Activated T-helper 1 cell treated with anti-CD3 and anti-CD28 coated beads, Interleukin-2, amount 50 U/mL, for 16 hours (primary cell): ENCODE data around the gene DCLRE1B.
A peak's percentile ranks its signal among the peaks of the same experiment; 100 is the strongest.

Experiments
- DNase-seq, 2 donors: peaks; one replicate each; pipeline ENCODE4 v3.0.0-alpha.2; 2020; ENCODE audit warnings: low read depth in 1 of 2, low spot score in 1 of 2

Gene DCLRE1B

GRCh38 chr1:113918243-113918642 lies 13.1 kb downstream of the DCLRE1B start:
- DNase-seq, result no peak

- no peak for DNase-seq
These were observed 17.8 kb downstream of the DCLRE1B start for GRCh38 chr1:113922957-113923356.

- no peak for DNase-seq
These were observed 19.3 kb downstream of the DCLRE1B start for GRCh38 chr1:113924473-113924872.

GRCh38 chr1:113928187-113928930 lies 23.2 kb downstream of the DCLRE1B start:
- no peak for DNase-seq

- DNase-seq, result peak; percentile 82 to 88
These were observed 24.0 kb downstream of the DCLRE1B start, which contains the start of gene HIPK1 for GRCh38 chr1:113928941-113929749. Gene HIPK1, plus strand, starts transcription at chr1:113929324.

GRCh38 chr1:113929750-113930498 lies 24.8 kb downstream of the DCLRE1B start:
- DNase-seq, result peak; percentile 24 to 53

- DNase-seq, result peak; percentile 35 to 59
These were observed 25.5 kb downstream of the DCLRE1B start for GRCh38 chr1:113930499-113931161.

- no peak for DNase-seq
These were observed 26.3 kb downstream of the DCLRE1B start for GRCh38 chr1:113931451-113931851.

GRCh38 chr1:113934006-113934405 lies 28.9 kb downstream of the DCLRE1B start:
- DNase-seq, result no peak

GRCh38 chr1:113934511-113935055 lies 29.5 kb downstream of the DCLRE1B start:
- no peak for DNase-seq

- no peak for DNase-seq
These were observed 30.1 kb downstream of the DCLRE1B start for GRCh38 chr1:113935176-113935575.

- DNase-seq, result no peak
These were observed 30.8 kb downstream of the DCLRE1B start for GRCh38 chr1:113935970-113936369.

- DNase-seq, result no peak
These were observed 32.0 kb downstream of the DCLRE1B start for GRCh38 chr1:113937146-113937545.

GRCh38 chr1:113938192-113938591 lies 33.1 kb downstream of the DCLRE1B start:
- DNase-seq, result no peak

GRCh38 chr1:113940365-113941244 lies 35.5 kb downstream of the DCLRE1B start:
- no peak for DNase-seq

- DNase-seq, result no peak
These were observed 36.1 kb downstream of the DCLRE1B start for GRCh38 chr1:113941245-113941559.

GRCh38 chr1:113942527-113942926 lies 37.4 kb downstream of the DCLRE1B start:
- DNase-seq, result no peak

GRCh38 chr1:113943028-113943811 lies 38.1 kb downstream of the DCLRE1B start:
- DNase-seq, result no peak

- DNase-seq, result no peak
These were observed 40.2 kb downstream of the DCLRE1B start for GRCh38 chr1:113945329-113945728.
